H1 (cell line): ENCODE data around the gene PARP1. TPM values are rescaled to one million over a fixed set of nuclear protein-coding genes. Genes with fewer than 3 reads are reported as not detected.

Source experiments
- CTCF ChIA-PET: fragments of 300-600 bp; sonication (Branson Sonifier 250); formaldehyde crosslinking; loops from one replicate; lab custom pipeline; 2021; ENCODE audit not compliant: partially characterized antibody; lab: Charles Lee
- POLR2A ChIA-PET: fragments of 300-600 bp; sonication (Branson Sonifier 250); formaldehyde crosslinking; loops from one replicate; lab custom pipeline; 2021; ENCODE audit warnings: inconsistent platforms; ENCODE audit not compliant: partially characterized antibody; lab: Charles Lee
- DNase-seq, 2 experiments: peaks; one replicate each; pipeline versions ENCODE4 v3.0.0 to v3.0.0-alpha.2; 2010 to 2022; ENCODE audit warnings: low spot score in 2 of 2, low read depth in 1 of 2, mixed read lengths in 1 of 2
- FAIRE-seq: peaks from 2 replicates; lab custom pipeline; 2011; peaks lifted over from hg19 to GRCh38; lab: Jason Lieb, UNC
- H2AFZ ChIP-seq: 2 replicates; pipeline ENCODE4 v1.8.1; 2012; ENCODE audit warnings: low read length, inconsistent platforms
- H2AK5ac ChIP-seq: 2 replicates; pipeline ENCODE4 v1.6.1; 2013; ENCODE audit warnings: low read depth, low read length
- H2BK120ac ChIP-seq: replicated peaks from 2 replicates; pipeline ENCODE3; 2013; ENCODE audit warnings: low read depth, low read length, inconsistent platforms
- H2BK12ac ChIP-seq: 2 replicates; pipeline ENCODE4 v1.6.1; 2013; ENCODE audit warnings: low read depth, low read length
- H2BK15ac ChIP-seq: 2 replicates; pipeline ENCODE4 v1.6.1; 2013; ENCODE audit warnings: low read length
- H2BK20ac ChIP-seq: 2 replicates; pipeline ENCODE4 v1.6.1; 2013; ENCODE audit warnings: low read length
- H2BK5ac ChIP-seq: 2 replicates; pipeline ENCODE4 v1.6.1; 2013; ENCODE audit warnings: low read depth, low read length
- H3K14ac ChIP-seq: 2 replicates; pipeline ENCODE4 v1.6.1; 2013; ENCODE audit warnings: inconsistent platforms; ENCODE audit not compliant: insufficient read length
- H3K18ac ChIP-seq: 2 replicates; pipeline ENCODE4 v1.6.1; 2013; ENCODE audit warnings: low read length; ENCODE audit errors: extremely low read depth
- H3K23ac ChIP-seq: 2 replicates; pipeline ENCODE4 v1.6.1; 2013; ENCODE audit warnings: inconsistent platforms; ENCODE audit not compliant: insufficient read length
- H3K23me2 ChIP-seq: 2 replicates; pipeline ENCODE4 v1.6.1; 2013; ENCODE audit warnings: low read depth, low read length
- H3K27ac ChIP-seq: 2 replicates; pipeline ENCODE4 v1.6.1; 2011; ENCODE audit warnings: low read depth, low read length, inconsistent platforms
- H3K27me3 ChIP-seq, 4 experiments: replicated peaks in 1 of 4; 1 replicate in 1 of 4; 2 replicates in 3 of 4; pipeline versions ENCODE4 v1.6.1 to v1.8.1; 2011 to 2013; ENCODE audit warnings: low read length in 3 of 4, mild to moderate bottlenecking in 3 of 4, inconsistent platforms in 2 of 4, mixed read lengths in 2 of 4, moderate library complexity in 1 of 4; ENCODE audit not compliant: control insufficient read depth in 3 of 4, insufficient read depth in 3 of 4; ENCODE audit errors: extremely low read depth in 1 of 4
- H3K36me3 ChIP-seq, 4 experiments: 2 replicates each; pipeline versions ENCODE4 v1.6.1 to v1.8.1; 2011 to 2013; ENCODE audit warnings: mild to moderate bottlenecking in 4 of 4, low read length in 3 of 4, moderate library complexity in 2 of 4, control low read depth in 1 of 4, inconsistent platforms in 1 of 4; ENCODE audit not compliant: insufficient read depth in 4 of 4, control insufficient read depth in 2 of 4
- H3K4ac ChIP-seq: replicated peaks from 2 replicates; pipeline ENCODE3; 2013; ENCODE audit warnings: low read length, low read depth, mixed read lengths, inconsistent platforms; ENCODE audit not compliant: insufficient read length
- H3K4me1 ChIP-seq, 4 experiments: replicated peaks in 1 of 4; 1 replicate in 1 of 4; 2 replicates in 3 of 4; pipeline versions ENCODE4 v1.6.1 to v1.8.1; 2011 to 2013; ENCODE audit warnings: low read length in 3 of 4, inconsistent platforms in 2 of 4, mixed read lengths in 1 of 4; ENCODE audit not compliant: insufficient read depth in 4 of 4, control insufficient read depth in 3 of 4
- H3K4me2 ChIP-seq, 2 experiments: 2 replicates each; pipeline versions ENCODE4 v1.6.1 to v1.8.1; 2011 to 2013; ENCODE audit warnings: low read depth in 2 of 2, low read length in 2 of 2, control low read depth in 1 of 2, inconsistent platforms in 1 of 2, mild to moderate bottlenecking in 1 of 2; ENCODE audit not compliant: insufficient read depth in 1 of 2
- H3K4me3 ChIP-seq, 4 experiments: fragments of 200-600, 300-600 bp in 1 of 4; sonication (generic), shearing (Covaris generic), sonication (Bioruptor Twin) in 1 of 4; 2 replicates each; pipeline versions ENCODE4 v1.5.1 to v1.8.1; 2011 to 2016; ENCODE audit warnings: low read length in 4 of 4, low read depth in 3 of 4, control low read depth in 2 of 4, inconsistent platforms in 2 of 4, mild to moderate bottlenecking in 2 of 4, mixed read lengths in 1 of 4, moderate library complexity in 1 of 4; ENCODE audit not compliant: insufficient read depth in 2 of 4; ENCODE audit errors: extremely low read depth in 1 of 4
- H3K56ac ChIP-seq: replicated peaks from 2 replicates; pipeline ENCODE3; 2013; ENCODE audit warnings: low read depth, mild to moderate bottlenecking, mixed read lengths, low read length, inconsistent platforms; ENCODE audit not compliant: insufficient read length
- H3K79me1 ChIP-seq: 2 replicates; pipeline ENCODE4 v1.6.1; 2013; ENCODE audit warnings: low read depth, low read length, control low read depth
- H3K79me2 ChIP-seq, 2 experiments: 2 replicates each; pipeline versions ENCODE4 v1.6.1 to v1.8.1; 2012 to 2013; ENCODE audit warnings: low read length in 2 of 2, mild to moderate bottlenecking in 2 of 2, inconsistent platforms in 1 of 2; ENCODE audit not compliant: insufficient read depth in 2 of 2, control insufficient read depth in 1 of 2
- H3K9ac ChIP-seq, 4 experiments: replicated peaks in 1 of 4; 1 replicate in 1 of 4; 2 replicates in 3 of 4; pipeline versions ENCODE4 v1.6.1 to v1.8.1; 2011 to 2013; ENCODE audit warnings: low read depth in 3 of 4, low read length in 3 of 4, control low read depth in 2 of 4, mild to moderate bottlenecking in 2 of 4, moderate library complexity in 2 of 4, inconsistent platforms in 1 of 4; ENCODE audit errors: extremely low read depth in 1 of 4
- H3K9me3 ChIP-seq, 2 experiments: 2 replicates each; pipeline versions ENCODE4 v1.6.1 to v1.8.1; 2012 to 2013; ENCODE audit warnings: mild to moderate bottlenecking in 2 of 2, moderate library complexity in 2 of 2, control low read depth in 1 of 2, inconsistent platforms in 1 of 2, low read depth in 1 of 2, low read length in 1 of 2, mixed read lengths in 1 of 2; ENCODE audit not compliant: insufficient read depth in 2 of 2
- H4K20me1 ChIP-seq, 2 experiments: replicated peaks in 1 of 2; 2 replicates each; pipeline versions ENCODE3 to v1.8.1; 2011 to 2013; ENCODE audit warnings: inconsistent platforms in 2 of 2, low read length in 2 of 2, mild to moderate bottlenecking in 1 of 2; ENCODE audit not compliant: insufficient read depth in 2 of 2, control insufficient read depth in 1 of 2
- H4K5ac ChIP-seq: 2 replicates; pipeline ENCODE4 v1.6.1; 2013; ENCODE audit warnings: low read length, low read depth, mixed read lengths, inconsistent platforms; ENCODE audit not compliant: insufficient read length
- H4K8ac ChIP-seq: 2 replicates; pipeline ENCODE4 v1.8.0; 2013; ENCODE audit warnings: mild to moderate bottlenecking, moderate library complexity, low read length, inconsistent platforms; ENCODE audit not compliant: insufficient read depth; ENCODE audit errors: extremely low read depth
- H4K91ac ChIP-seq: replicated peaks from 2 replicates; pipeline ENCODE3; 2013; ENCODE audit warnings: low read length, mixed read lengths, inconsistent platforms; ENCODE audit not compliant: insufficient read length
- E2F6 ChIP-seq: IDR thresholded peaks from 2 replicates; pipeline ENCODE4 v1.6.1; 2012; ENCODE audit warnings: inconsistent platforms
- POLR2A ChIP-seq, 2 experiments: IDR thresholded peaks; 1 replicate in 1 of 2; 2 replicates in 1 of 2; pipeline ENCODE4 v1.6.1; 2011; ENCODE audit warnings: low read depth in 2 of 2, low read length in 2 of 2, mild to moderate bottlenecking in 2 of 2; ENCODE audit errors: control extremely low read depth in 1 of 2
- SAP30 ChIP-seq: fragments of 300-600 bp; sonication (generic); IDR thresholded peaks from 2 replicates; pipeline ENCODE4 v1.7.1; 2012; ENCODE audit warnings: low read length, moderate library complexity, mild to moderate bottlenecking, inconsistent platforms; ENCODE audit not compliant: insufficient read depth, insufficient replicate concordance
- WGBS, 2 experiments: shearing (Covaris generic) in 1 of 2; methylation state at CpG; one replicate each; pipeline versions ENCODE4 v1.1.6 to v1.1.7; 2013 to 2015; ENCODE audit warnings: low lambda C conversion rate in 2 of 2, mixed read lengths in 2 of 2, inconsistent platforms in 1 of 2, low coverage in 1 of 2, missing lambda C conversion rate in 1 of 2; ENCODE audit not compliant: insufficient replicate concordance in 2 of 2, insufficient coverage in 1 of 2, insufficient read length in 1 of 2; ENCODE audit errors: extremely low coverage in 1 of 2, missing lambda C conversion rate in 1 of 2; 5-methylcytosine and 5-hydroxymethylcytosine counted together
- polyA plus RNA-seq, 7 experiments: library from polyadenylated mRNA; depleted of rRNA in 3 of 7; stranded (reverse) in 5 of 7; unstranded in 2 of 7; fragments of >200 nt in 5 of 7; fragments of 200-250 nt in 2 of 7; gene quantifications; 1 replicate in 5 of 7; 2 replicates in 1 of 7; 4 replicates in 1 of 7; pipeline versions ENCODE4 v1.2.1 to v1.2.3, GENCODE V29; 2011 to 2013; ENCODE audit warnings: missing spikeins in 2 of 7, mixed read lengths in 2 of 7
- total RNA-seq: library from RNA; stranded (reverse); fragmentation: NEBNext Ultra II Directional; extraction: Animal tissue kit (Norgen Biotek cat#: 25700); gene quantifications from 2 replicates; pipeline ENCODE4 v1.2.1, GENCODE V29; 2021
- TF ChIP-seq, protein P1 (sequence below): IDR thresholded peaks from 2 replicates; pipeline ENCODE4 v1.6.1; 2012; ENCODE audit warnings: inconsistent platforms

The PARP1 gene
- total and polyA plus RNA-seq, 2 of the 8 experiments (the other 6 are each of a cell fraction or from before 2014, with no cell fraction given), result 416 to 441 TPM

GRCh38 chr1:226364901-226365565 lies 42.9 kb downstream of the PARP1 start:
- TF ChIP-seq, protein P1, sequence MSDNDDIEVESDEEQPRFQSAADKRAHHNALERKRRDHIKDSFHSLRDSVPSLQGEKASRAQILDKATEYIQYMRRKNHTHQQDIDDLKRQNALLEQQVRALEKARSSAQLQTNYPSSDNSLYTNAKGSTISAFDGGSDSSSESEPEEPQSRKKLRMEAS, result no peak
- TF ChIP-seq SAP30 (no peak), E2F6 (no peak), POLR2A (IDR thresholded peaks at IDR 0.05; ENCODE audit: control extremely low read depth in 1 of 2, low read depth in 2 of 2, low read length in 2 of 2) (no peak)
- H2BK5ac ChIP-seq, result no peak overlapping the region
- ChIA-PET POLR2A (interaction anchor here (1.0 to 3.2 kb wide), 2 partner anchors 20 to 25 kb away, joined by 3 to 13 read pairs; no protein-coding TSS in a partner anchor), CTCF (interaction anchor here (1.0 kb wide), 1 partner anchor 18 kb away, joined by 3 read pairs; no protein-coding TSS in a partner anchor)
- H2BK120ac ChIP-seq, result no peak overlapping the region
- H3K56ac ChIP-seq, result no peak overlapping the region
- H4K8ac ChIP-seq, result no peak overlapping the region
- H2BK12ac ChIP-seq, result no peak overlapping the region
- H3K9ac ChIP-seq, result no peak overlapping the region
- H3K23ac ChIP-seq, result no peak overlapping the region
- H4K5ac ChIP-seq, result no peak overlapping the region
- no peaks in the 10 kb centered on the region for H3K79me1 ChIP-seq
- no peak for FAIRE-seq
- no peak for DNase-seq
- no peaks in the 10 kb centered on the region for H3K79me2 ChIP-seq
- no peak overlapping the region for H3K4me2 ChIP-seq
- no peak overlapping the region for H2BK15ac ChIP-seq
- no peaks in the 10 kb centered on the region for H3K4me1 ChIP-seq
- H4K20me1 ChIP-seq, result peaks cover 6 to 7% of the 10 kb centered on the region in 2 experiments
- no peak overlapping the region for H3K14ac ChIP-seq
- H2AFZ ChIP-seq, result no peak overlapping the region
- H3K23me2 ChIP-seq, result no peaks in the 10 kb centered on the region
- H2AK5ac ChIP-seq, result no peak overlapping the region
- no peaks in the 10 kb centered on the region for H3K9me3 ChIP-seq
- H4K91ac ChIP-seq, result no peak overlapping the region
- no peak overlapping the region for H3K4me3 ChIP-seq
- no peaks in the 10 kb centered on the region for H3K27me3 ChIP-seq
- no peak overlapping the region for H3K27ac ChIP-seq
- WGBS, 2 experiments, result 94% methylated on average over 15 of the region's 15 CpGs; no CpG with 5 or more reads in 1 of the 2 experiments
- peaks cover 60 to 100% (median 91%) of the 10 kb centered on the region in 4 experiments for H3K36me3 ChIP-seq
- H3K18ac ChIP-seq, result no peak overlapping the region
- no peak overlapping the region for H3K4ac ChIP-seq
- no peak overlapping the region for H2BK20ac ChIP-seq
